ENCODE results near the gene USP43. TPM values are rescaled to one million over a fixed set of nuclear protein-coding genes. Genes with fewer than 3 reads are reported as not detected.

Gene USP43
- polyA plus RNA-seq, 1 experiment: not detected

DNA sequence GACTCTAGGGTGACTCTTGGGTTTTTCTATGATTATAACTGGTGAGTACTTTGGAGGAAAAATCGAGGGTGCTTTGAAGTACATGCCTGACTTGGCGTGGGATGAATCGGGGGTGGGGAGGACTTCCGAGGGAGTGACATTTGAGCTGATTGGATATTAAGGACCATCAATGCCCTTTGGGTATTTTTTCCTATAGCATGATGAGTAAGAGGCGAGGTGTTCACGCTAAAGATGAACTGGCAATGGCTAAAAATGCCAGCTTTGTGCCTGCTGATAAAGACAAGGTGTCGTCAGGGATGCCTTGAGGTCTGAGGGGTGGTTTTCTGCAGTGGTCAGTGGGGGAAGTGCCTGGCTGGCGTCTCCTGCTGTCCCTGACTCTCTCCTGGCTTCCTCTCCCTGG, 25.3 kb downstream of the USP43 start:
- DNase-seq (ENCODE audit: low read depth, low spot score): no peak
- POLR2A ChIA-PET: no interaction called here
- Histone ChIP-seq H3K27me3 (ENCODE audit: control insufficient read depth, insufficient read depth, low read length) (no peaks in the 10 kb centered on the region), H3K9me3 (ENCODE audit: control insufficient read depth, insufficient read depth, low read length) (peaks cover 30% of the 10 kb centered on the region), H3K27ac (ENCODE audit: low read depth, low read length) (no peak overlapping the region), H3K4me3 (ENCODE audit: low read depth, low read length) (no peak overlapping the region)
- TF ChIP-seq, protein P1, sequence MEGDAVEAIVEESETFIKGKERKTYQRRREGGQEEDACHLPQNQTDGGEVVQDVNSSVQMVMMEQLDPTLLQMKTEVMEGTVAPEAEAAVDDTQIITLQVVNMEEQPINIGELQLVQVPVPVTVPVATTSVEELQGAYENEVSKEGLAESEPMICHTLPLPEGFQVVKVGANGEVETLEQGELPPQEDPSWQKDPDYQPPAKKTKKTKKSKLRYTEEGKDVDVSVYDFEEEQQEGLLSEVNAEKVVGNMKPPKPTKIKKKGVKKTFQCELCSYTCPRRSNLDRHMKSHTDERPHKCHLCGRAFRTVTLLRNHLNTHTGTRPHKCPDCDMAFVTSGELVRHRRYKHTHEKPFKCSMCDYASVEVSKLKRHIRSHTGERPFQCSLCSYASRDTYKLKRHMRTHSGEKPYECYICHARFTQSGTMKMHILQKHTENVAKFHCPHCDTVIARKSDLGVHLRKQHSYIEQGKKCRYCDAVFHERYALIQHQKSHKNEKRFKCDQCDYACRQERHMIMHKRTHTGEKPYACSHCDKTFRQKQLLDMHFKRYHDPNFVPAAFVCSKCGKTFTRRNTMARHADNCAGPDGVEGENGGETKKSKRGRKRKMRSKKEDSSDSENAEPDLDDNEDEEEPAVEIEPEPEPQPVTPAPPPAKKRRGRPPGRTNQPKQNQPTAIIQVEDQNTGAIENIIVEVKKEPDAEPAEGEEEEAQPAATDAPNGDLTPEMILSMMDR (IDR thresholded peaks at IDR 0.05; ENCODE audit: low read depth, low read length): no peak
- CTCF ChIA-PET: no interaction called here

DNA sequence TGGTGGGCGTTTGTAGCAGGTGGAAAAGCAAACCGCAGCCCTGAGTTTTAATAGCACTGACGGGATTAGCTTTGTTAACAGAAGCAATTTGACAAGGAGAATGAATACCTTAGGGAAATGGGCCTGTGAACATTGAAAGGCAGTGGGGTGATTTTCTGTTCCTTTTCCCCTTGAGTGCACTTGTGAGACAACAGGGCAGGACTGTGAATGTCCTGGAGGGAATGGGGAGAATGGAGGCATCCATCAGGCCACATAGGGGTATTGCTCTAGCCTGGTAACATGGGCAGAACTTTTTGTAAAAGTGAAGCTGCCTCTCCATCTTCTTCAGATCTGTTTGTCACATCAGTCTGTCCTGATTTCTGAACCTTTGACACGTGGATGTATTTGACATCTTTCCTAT, 26.2 kb downstream of the USP43 start:
- TF ChIP-seq, protein P1 (IDR thresholded peaks at IDR 0.05; ENCODE audit: low read depth, low read length): no peak
- no peak for DNase-seq (ENCODE audit: low read depth, low spot score)
- no peak overlapping the region for H3K4me3 ChIP-seq (ENCODE audit: low read depth, low read length)
- H3K27ac ChIP-seq (ENCODE audit: low read depth, low read length): no peak overlapping the region
- peaks cover 28% of the 10 kb centered on the region for H3K9me3 ChIP-seq (ENCODE audit: control insufficient read depth, insufficient read depth, low read length)
- POLR2A ChIA-PET: no interaction called here
- no peaks in the 10 kb centered on the region for H3K27me3 ChIP-seq (ENCODE audit: control insufficient read depth, insufficient read depth, low read length)
- CTCF ChIA-PET: no interaction called here

DNA sequence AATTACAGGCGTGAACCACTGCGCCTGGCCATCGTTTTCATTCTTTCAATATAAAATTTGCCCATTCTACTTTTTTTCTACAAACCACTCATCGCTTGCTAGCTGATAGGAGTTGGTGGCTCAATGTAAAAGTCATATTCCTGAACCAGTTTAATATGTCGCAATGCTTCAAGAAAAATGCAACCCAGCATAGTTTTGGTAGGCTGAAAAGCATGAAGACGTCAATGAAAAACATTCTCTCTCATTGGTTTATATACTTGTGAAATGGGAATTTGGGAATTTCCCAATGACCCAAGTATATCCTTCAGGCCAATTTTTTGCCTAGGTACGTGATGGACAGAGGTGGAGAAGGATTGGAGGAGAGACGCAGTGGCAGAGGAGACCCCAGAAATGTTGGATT, 26.9 kb downstream of the USP43 start:
- Histone ChIP-seq H3K9me3 (ENCODE audit: control insufficient read depth, insufficient read depth, low read length) (peaks cover 27% of the 10 kb centered on the region), H3K27ac (ENCODE audit: low read depth, low read length) (no peak overlapping the region), H3K4me3 (ENCODE audit: low read depth, low read length) (no peak overlapping the region), H3K27me3 (ENCODE audit: control insufficient read depth, insufficient read depth, low read length) (no peaks in the 10 kb centered on the region)
- ChIA-PET POLR2A (no interaction called here), CTCF (no interaction called here)
- DNase-seq (ENCODE audit: low read depth, low spot score): no peak
- TF ChIP-seq, protein P1 (IDR thresholded peaks at IDR 0.05; ENCODE audit: low read depth, low read length): no peak

DNA sequence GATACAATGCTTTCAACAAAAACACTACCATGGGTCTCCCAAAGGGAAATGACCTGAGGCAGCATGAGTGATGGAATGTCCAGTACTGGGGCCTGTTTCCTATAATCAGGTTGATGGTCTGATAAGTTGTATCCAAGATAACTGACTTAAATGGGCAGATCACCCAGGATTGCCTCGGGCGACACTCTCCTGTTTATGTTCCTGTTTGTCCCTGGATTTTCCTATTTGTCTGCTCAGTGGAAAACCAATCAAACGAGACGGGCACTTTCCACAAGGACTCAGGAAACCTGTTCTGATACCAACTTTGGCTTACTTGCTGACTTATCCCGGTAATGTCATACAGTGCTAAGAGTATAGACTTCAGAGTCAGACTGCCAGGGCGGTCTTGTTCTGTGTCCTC, 27.4 kb downstream of the USP43 start:
- DNase-seq (ENCODE audit: low read depth, low spot score): no peak

DNA sequence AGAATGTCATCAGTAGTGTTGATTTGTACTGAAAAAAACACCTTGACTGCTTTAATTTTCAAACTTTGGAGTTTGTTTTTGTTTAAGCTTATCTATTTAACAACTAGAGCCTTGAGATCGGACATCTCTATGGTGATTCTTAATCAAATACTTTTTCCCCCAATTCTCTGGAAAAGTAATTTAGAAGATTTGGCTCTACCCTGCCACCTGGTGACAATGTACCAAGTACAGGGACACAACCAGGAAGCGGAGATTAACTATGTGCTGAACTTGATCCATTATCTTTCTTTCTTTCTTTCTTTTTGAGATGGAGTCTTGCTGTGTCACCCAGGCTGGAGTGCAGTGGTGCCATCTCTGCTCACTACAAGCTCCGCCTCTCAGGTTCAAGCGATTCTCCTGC, 30.8 kb downstream of the USP43 start:
- no peak overlapping the region for H3K27ac ChIP-seq (ENCODE audit: low read depth, low read length)
- CTCF ChIA-PET: no interaction called here

More for the DNA sequence above, 27.4 kb downstream of the USP43 start:
- Histone ChIP-seq H3K27ac (ENCODE audit: low read depth, low read length) (no peak overlapping the region), H3K27me3 (ENCODE audit: control insufficient read depth, insufficient read depth, low read length) (no peaks in the 10 kb centered on the region), H3K4me3 (ENCODE audit: low read depth, low read length) (no peak overlapping the region), H3K9me3 (ENCODE audit: control insufficient read depth, insufficient read depth, low read length) (peaks cover 25% of the 10 kb centered on the region)
- POLR2A ChIA-PET: no interaction called here
- CTCF ChIA-PET: no interaction called here
- TF ChIP-seq, protein P1 (IDR thresholded peaks at IDR 0.05; ENCODE audit: low read depth, low read length): no peak

More for the DNA sequence above, 30.8 kb downstream of the USP43 start:
- no peaks in the 10 kb centered on the region for H3K27me3 ChIP-seq (ENCODE audit: control insufficient read depth, insufficient read depth, low read length)
- DNase-seq (ENCODE audit: low read depth, low spot score): no peak
- POLR2A ChIA-PET: no interaction called here
- H3K9me3 ChIP-seq (ENCODE audit: control insufficient read depth, insufficient read depth, low read length): peaks cover 25% of the 10 kb centered on the region
- TF ChIP-seq, protein P1 (IDR thresholded peaks at IDR 0.05; ENCODE audit: low read depth, low read length): no peak
- no peak overlapping the region for H3K4me3 ChIP-seq (ENCODE audit: low read depth, low read length)

Measured in AG04450 (cell line).